Ureter (tissue), 1 donor: ENCODE data around the gene ENPP1. TPM values are rescaled to one million over a fixed set of nuclear protein-coding genes. Genes with fewer than 3 reads are reported as not detected.
"Not testable (repeated sequence)": the region's sequence is repeated elsewhere in the genome, so short reads cannot be mapped to it uniquely, and the experiment has no call there.

Source experiments
- DNase-seq: peaks from one replicate; pipeline ENCODE4 v3.0.0-alpha.2; 2020; ENCODE audit warnings: low spot score
- total RNA-seq: library from RNA; stranded (reverse); gene quantifications from one replicate; pipeline ENCODE4 v1.2.4, GENCODE V29; 2023
- donor health status: DM: yes; HTN: yes; CAD: no.

The ENPP1 gene
- total RNA-seq, 1 donor from 2014 or later = 9.3 TPM

DNA sequence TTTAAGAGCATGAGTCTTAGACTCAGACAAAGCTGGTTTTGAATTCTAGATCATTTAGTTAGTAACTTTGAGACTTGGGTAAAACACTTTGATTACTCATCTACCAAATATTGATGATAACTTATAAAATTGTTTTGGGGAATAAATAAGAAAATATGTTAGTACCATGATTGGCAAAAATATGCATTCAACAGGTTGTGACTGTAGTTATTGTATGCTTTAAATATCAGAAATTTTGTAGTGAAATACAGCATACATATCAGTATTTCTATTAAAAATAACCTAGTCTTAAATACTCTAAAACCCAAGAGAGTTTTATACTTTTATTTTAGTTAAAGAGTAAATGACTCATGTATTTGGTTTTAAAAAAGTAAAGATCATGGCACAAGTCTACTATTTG, 68.7 kb downstream of the ENPP1 start:
- no peak for DNase-seq

DNA sequence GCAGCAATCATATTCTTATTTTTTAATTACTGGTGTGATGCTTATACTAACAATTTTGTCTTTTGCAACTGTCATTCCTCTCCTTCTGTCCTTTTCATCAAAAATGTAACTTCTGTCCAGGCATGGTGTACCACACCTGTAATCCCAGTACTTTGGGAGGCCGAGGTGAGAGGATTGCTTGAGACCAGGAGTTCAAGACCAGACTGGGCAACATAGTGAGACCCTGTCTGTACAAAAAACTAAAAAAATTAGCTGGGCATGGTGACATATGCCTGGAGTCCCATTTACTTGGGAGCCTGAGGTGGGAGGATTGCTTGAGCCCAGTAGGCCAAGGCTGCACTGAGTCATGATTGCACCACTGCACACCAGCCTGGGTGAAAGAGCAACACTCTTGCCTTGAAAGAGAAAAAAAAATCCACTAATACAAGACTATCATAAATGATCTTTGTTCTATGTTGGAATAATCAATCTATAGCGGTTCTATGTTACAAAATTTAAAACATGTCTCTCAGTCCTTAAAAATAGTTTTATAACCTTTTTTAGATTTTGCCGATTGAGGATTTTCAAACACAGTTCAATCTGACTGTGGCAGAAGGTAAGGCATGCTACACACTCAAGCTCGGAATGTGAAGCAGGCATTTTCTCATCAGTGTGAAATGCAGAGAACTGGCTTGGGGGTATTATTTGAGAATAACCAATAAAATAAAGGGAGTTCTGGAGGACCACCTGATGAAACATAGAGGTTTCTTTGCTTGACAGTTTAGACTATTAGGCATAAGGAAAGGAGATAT, 70.4 kb downstream of the ENPP1 start:
- no peak for DNase-seq

DNA sequence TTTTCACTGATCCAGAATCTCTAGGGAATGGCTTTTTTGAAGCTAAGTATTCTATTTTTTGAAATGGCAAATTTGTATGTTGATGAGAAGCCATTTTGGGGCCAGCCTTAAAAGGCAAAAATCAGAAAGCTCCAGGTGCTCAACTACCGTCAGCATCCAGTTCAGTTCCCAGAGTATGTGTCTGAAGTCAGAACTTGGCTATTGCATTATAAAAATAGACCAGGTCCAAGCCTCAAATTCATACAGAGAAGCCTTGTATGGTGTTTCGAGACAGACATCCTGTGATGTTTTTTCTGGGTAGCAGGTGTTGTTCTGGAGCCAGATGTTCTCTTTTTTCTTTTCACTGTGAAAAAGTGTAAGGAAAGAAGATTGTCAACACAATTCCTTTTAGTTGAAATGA, 75.2 kb downstream of the ENPP1 start:
- DNase-seq = no peak

DNA sequence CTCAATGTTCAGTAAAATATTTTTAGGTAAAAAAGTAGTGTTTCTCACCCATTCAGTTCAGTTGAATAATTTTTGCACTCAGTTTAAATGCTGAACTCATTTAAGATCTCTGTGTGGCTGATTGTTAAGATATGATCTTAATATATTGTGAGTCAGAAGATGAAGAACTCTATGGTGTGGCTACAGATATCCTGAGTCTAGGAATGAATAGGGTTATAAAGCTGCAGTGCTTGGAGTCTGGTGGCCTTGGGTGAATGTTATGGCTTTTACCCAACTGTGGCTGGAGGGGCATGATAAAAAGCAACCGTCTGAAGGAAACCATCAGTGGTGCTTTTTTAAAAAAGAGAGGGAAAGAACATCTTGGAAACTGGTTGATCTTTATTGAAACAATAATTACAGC, 77.4 kb downstream of the ENPP1 start:
- DNase-seq = no peak

DNA sequence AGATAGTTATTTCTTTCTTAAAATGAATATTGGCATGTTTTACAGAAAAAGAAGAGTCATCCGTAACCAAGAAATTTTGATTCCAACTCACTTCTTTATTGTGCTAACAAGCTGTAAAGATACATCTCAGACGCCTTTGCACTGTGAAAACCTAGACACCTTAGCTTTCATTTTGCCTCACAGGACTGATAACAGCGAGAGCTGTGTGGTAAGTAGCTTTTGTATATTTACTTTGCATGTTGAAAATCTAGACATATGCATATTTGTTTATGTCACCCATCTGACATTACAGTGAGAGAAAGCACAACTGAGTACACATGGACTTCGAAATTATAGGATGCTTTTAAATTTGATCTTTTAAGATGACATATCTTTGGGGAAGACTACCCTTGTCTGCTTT, 78.7 kb downstream of the ENPP1 start:
- no peak for DNase-seq

DNA sequence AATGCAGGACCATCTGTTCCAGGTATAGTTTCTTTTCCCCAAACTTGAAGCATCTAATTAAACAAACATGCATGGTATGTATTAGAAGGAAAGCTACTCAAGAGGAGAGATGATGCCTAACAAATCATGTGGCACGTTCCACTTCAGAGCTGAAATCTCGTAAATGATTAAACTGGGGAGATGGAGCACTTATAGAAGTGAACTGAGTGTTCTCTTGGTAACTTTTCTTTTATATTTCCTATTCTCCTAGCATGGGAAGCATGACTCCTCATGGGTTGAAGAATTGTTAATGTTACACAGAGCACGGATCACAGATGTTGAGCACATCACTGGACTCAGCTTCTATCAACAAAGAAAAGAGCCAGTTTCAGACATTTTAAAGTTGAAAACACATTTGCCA, 82.3 kb downstream of the ENPP1 start:
- no peak for DNase-seq

DNA sequence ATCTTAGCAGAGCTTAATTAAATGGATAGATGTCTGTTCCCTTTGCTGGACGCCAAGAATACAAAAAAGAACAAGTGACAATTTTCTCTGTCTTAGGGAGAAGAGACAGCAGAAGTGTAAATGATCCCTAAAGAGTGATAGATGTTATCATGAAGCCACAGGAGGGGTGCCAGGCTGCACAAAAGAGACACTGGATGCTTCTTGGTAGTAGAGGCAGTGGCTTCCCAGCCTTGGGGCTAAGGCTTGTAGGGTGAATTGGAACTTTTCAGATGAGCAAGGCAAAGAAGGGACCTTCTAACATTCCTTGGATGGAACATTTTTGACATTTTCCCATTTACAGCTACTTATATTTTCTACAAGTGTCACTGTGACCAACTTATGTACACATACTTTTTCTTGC, 85.4 kb downstream of the ENPP1 start:
- DNase-seq = no peak

DNA sequence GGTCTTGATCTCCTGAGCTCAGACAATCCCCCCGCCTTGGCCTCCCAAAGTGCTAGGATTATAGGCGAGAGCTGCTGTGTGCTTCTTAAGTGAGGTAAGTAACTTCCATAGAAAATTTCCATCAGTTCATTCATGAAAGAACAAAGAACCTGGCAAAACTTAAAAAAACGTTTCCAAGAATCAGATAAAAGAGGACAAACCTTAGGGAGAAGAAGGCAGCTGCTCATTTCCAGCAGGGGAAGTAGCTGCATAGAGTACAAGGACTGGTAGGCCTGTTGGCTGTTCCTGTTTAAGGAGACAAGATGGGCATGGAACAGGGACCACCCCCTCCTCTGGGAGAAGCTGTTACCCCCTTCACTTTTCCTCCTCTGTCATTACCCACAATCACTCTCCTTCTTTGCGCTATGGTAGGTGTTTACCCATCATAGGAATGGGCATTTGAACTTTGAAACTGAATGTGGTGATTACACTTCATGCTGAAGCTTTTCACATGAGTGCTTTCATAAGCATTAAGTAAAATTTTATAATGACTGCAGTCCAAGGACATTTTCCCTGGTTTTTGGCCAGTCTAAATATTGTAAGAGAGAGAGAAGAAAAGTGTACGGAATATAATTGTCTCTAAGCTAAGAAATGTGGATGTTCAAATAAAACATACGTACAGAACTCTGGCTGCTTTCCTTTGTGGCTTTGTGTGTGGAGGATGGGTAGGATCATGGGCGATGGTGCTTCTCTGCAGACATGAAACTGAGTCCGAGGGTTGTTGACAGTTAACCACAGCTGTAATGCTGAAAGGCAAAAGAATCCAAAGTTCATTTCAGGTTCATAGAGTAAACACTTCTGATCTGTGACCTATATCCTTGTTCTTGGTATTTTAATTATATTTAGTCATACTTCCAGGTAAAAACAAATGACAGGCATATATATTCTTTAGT, 86.9 kb downstream of the ENPP1 start:
- no peak for DNase-seq

DNA sequence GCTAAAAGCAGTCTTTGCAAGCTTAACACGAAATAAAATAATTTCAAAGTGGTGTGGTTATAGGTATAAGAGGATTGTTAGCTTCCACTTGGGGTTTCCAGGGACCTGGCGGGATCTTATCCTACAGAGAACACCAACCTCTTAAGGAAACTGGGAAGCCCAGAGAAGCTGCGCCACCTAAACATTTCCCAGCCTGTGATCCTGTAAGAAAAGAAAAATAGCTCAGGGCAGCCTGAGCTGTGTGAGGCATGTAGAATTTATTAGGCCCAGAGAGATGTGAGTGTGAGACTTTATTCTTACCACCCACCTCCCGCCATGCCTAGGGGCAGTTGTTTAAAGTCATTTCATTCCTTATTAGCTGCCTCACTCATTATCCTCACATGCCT, 89.2 kb downstream of the ENPP1 start:
- DNase-seq = no peak

DNA sequence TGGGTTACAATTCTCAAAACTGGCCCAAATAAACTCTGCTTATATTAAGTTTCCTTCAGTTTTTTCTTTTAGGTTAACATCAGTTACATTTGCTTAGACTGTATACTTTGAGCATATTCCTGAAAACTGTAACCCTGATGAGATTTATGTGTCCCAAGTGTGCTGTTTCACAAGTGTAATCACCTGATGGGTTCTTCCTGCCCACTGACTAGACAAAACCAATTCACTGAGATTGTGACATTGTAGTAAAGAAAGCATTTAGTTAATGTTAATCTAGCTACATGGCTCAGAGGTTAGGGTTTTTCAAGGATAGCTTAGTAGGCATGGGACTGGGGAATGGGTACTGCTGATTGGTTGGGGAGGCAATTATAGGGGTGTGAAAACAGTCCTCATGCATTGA, 89.8 kb downstream of the ENPP1 start:
- DNase-seq = no peak

DNA sequence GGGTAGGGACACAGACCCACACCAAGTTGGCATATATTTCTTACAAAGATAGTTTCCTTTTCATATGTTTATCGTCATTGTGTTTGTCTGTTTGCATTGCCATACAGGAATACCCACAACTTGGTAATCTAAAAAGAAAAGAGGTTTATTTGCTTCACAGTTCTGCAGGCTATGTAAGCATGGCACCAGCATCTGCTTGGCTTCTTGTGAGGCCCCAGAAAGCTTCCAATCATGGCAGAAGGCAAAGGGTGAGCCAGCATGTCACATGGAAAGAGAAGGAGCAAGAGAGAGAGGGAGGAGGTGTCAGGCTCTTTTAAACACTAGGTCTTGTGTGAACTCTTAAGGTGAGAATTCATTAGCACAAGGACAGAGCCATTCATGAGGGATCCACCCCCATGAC, 90.9 kb downstream of the ENPP1 start:
- no peak for DNase-seq

DNA sequence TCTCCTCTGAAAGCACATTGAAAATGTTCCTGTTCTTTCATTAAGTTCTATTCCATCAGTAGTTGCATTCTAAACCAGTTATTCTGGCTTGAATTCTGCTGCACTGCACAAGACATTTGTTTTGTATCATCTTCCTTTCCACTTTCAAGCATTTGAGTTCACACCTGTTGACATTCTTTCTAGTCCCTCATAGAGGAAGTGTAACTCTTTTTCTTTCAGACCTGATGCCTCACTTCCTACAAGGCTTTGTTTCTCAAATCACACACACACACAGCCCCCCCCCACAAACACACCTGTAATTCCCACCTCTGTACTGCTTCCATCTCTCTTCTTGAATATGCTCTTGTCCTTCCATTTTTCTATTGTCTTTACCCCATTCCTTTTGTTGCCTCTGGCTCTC, 92.4 kb downstream of the ENPP1 start:
- no peak for DNase-seq

DNA sequence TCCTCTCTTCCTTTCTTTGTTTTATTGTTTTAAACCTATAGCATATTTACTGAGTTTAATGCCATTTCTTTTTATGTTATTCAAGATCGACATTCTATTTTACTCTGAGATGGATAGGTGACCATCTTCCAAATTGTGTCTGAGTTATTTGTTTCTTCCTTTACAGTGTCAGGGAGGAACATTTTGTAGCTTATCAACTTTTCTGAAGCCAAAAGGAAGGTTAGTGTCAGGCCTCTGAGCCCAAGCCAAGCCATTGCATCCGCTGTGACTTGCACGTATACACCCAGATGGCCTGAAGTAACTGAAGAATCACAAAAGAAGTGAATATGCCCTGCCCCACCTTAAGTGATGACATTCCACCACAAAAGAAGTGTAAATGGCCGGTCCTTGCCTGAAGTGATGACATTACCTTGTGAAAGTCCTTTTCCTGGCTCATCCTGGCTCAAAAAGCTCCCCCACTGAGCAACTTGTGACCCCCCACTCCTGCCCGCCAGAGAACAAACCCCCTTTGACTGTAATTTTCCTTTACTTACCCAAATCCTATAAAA, 93.6 kb downstream of the ENPP1 start:
- DNase-seq = not testable (repeated sequence)

DNA sequence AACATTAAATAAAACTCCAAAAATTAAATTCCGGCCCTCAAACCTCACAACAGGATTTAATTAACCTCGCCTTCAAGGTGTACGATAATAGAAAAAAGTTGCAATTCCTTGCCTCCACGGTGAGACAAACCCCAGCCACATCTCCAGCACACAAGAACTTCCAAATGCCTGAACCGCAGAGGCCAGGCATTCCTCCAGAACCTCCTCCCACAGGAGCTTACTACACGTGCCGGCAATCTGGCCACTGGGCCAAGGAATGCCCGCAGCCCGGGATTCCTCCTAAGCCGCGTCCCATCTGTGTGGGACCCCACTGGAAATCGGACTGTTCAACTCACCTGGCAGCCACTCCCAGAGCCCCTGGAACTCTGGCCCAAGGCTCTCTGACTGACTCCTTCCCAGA, 95.9 kb downstream of the ENPP1 start:
- DNase-seq = not testable (repeated sequence)

DNA sequence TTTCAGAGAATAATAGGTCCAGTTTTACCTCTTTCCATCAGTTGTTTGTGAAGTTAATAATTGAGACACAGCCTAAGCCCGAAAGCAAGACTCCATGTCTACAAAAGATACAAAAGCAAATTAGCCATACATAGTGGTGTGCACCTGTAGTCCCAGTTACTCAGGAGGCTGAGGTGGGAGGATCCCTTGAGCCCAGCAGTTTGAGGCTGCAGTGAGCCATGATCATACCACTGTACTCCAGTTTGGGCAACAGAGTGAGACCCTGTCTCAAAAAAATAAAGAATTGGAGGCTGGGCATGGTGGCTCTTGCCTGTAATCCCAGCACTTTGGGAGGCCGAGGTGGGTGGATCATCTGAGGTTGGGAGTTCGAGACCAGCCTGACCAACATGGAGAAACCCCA, 101.0 kb downstream of the ENPP1 start:
- DNase-seq = not testable (repeated sequence)

DNA sequence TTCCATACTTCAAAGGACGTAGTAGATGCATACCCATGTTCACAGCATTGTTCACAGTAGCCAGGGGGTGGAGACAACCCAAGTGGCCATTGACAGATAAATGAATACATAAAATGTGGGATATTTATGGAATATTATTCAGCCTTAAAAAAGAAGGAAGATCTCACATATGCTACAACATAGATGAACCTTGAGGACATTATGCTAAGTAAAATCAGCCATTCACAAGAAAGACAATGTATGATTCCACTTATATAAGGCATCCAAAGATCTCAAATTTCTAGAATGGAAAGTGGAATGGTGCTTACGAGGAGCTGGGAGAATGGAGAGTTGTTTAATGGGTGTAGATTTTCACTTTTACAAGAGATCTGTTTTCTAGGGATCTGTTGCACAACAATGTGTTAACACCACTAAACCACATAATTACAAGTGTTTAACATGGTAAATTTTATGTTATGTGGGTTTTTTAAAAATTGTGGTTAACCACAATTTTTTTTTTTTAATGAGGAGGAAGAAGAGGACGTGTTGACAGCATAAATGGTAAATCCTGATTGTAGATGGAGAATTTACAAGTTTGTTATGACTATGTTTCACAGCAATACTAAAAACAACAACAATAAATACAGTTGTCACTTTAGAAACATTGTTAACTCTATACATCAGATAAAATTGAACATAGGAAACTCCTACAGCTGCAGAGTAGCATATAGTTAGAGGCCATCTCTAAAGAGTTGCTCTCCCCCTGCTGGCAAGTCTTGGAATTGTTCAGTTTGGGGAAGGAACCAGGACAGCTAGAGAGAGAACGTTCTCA, 101.8 kb downstream of the ENPP1 start:
- peak; percentile 82 for DNase-seq

DNA sequence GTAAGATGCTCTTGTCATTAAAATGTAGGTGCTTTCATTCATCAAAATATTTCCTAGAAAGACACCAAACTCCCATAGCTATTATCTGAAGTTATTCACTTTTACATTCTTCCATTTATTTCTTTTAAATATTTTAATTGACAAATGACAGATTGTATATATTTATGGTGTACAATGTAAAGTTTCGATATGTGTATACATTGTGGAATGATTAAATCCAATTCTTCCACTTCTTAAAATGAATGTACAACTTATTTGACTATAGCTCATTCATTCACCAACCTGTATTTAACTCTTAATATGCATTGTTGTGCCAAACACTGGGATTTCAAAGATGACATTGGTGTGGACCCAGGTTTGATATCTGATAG, 102.4 kb downstream of the ENPP1 start:
- no peak for DNase-seq

DNA sequence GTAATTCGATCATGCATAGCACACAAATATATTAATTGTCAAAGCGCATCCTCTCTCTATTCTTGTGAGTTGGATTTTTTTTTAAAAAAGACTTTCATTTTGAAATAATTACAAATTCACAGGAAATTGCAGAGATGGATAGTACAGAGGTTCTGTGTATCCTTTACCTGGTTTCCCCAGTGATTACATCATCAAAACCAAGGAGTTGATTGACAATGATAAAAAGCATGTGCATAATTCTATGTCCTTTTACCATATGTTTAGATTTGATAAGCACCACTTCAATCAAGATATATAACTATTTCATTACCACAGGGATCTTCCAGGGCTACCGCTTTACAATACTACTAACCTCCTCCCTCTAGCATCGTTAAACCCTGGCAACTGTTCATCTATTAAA, 103.1 kb downstream of the ENPP1 start:
- no peak for DNase-seq

DNA sequence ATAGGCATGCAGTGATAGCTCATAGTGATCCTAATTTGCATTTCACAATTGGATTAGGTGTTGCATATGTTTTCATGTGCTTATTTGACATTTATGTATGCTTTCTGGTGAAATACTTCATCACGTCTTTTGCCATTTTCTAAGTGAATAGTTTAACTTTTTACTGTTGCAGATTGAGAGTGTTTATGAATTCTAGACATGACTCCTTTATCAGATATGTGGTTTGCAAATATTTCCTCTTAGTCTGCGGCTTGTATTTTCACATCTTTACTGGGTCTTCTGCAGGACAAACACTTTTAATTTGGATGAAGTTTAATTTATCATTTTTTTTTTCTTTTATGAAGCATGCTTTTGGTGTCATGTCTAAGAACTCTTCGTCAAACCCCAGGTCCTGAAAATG, 104.1 kb downstream of the ENPP1 start:
- no peak for DNase-seq

DNA sequence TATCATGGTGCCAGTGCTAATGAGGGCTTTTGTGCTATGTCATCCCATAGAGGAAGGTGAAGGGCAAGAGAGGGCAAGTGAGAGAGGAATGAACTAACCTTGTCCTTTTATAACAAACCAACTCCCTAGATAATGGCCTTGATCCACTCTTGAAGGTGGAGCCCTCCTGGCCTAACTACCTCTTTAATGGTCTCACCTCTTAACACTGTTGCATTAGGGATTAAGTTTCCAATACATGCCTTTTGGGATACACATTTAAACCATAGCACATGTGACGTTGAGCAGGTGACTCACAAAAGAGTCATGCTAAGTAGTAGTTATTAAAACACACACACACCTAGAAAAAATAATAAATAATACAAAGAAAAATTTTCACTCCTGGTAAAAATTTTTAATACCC, 106.4 kb downstream of the ENPP1 start:
- no peak for DNase-seq

DNA sequence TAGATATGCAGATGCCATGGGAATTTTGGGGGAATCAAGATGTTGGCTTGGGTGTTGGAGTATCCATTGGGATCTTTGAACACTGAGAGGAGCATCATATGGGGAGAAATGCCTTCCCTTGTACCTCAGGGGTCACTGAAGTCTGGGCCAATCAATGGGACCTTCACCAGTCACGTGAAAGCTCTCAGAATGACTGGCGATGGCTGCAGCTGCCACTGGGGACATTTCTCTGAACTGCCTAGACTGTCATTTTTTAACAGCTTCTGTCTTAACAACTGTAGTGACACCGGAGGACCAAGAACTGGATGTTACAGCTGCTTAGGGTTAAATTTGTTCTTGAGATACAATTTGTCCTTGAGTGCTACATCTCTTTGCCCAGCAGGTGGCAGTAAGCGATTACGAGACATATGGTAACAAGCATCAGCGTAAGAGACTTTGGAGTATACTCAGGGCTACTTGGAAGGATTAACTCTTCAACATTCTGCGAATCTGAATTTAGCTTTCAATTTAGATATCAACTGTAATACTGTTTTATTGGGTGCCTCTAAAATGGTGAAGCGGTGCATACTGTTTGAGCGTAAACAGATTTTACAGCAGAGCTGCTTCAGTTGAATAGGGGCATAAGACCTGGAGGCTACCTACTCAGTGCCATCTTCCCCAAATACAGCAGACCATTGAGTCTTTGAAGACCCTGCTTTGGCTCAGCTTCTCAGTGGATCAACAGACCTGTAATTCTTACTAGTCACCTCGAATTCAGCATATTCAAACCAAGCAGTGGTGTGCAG, 107.3 kb downstream of the ENPP1 start:
- DNase-seq = peak; percentile 64
